Stimulated activated CD8-positive, alpha-beta memory T cell treated with anti-CD3 and anti-CD28 coated beads, Interleukin-15, amount 100 ng/mL, for 48 hours (primary cell): Measurements from ENCODE around the gene PURA.

Experiments used
- DNase-seq, 2 donors: peaks; one replicate each; pipeline ENCODE4 v3.0.0-alpha.2; 2020; ENCODE audit warnings: low read depth in 2 of 2

The PURA gene

DNA sequence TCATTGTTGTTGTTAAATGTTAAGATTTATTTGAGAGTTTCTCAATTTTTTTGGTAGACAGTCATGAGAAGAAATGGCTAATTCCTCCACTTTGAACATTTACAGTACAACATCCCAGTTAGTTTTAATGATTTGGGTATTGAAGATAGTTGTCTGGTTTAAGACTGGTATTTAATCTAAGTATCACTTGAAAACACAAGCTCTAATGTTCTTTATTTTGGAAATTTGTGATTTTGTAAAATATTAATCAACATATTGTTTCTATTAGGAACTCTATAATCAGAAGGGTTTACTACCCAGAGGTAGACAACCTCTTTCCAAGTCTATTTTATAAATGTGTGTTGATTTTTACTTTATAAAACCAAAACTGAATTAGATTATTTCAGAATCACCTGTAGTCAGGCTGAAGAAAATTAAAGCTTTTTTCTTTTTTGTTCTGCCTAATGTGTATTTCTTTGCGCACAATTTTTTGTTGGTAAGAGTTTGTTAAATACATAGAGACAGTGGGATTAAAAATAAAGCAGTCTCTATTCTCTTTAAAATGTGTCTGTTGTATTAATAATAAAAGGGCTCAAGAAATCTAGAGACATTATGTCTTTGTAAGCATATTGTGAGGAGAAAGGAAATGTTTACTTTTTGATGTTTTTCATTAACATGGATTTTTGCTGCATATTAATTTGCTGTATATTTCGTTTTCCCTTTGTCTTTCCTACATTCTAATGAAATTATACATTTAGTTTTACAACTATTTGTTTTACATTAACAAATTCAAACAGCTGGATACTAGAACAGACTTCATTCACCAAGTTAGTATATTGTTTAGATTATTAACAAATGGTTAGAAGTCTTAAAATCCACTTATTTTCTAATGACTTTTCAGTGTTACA lies 3.9 kb upstream of the PURA start:
- DNase-seq: no peak

- DNase-seq: no peak
Observed at GRCh38 chr5:140110646-140110957, 3.3 kb upstream of the PURA start.

GRCh38 chr5:140111011-140111858 lies 2.7 kb upstream of the PURA start:
- DNase-seq: no peak

GRCh38 chr5:140111859-140112551 lies 1.9 kb upstream of the PURA start:
- no peak for DNase-seq

- DNase-seq: no peak
Observed at GRCh38 chr5:140112685-140113179, 1.2 kb upstream of the PURA start.

DNA sequence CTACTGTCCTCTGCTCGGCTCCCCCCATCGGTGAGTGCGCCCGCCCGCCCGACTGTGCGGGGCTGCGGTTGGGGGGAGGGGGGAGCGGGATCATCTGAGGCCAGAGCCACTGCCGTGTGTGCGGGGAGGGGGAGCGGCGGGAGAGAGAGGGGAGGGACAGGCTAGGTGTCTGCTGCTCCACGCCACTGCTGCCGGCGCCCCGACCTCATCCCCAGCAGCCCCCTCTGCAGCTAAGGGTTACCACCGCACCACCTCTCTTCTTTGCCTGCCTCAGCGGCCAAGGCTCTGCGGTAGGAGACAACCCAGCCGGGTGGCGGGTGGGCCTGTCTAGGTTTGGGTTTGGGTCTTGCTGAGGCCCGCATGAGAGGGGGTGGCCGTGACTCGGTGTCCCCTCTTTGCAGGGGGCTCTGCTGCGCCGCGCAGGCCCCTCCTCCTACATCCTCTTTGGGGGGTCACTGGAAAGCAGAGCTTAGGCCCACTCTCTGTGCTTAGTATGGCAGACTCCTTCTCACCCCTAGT lies 670 bp upstream of the PURA start:
- no peak for DNase-seq

DNA sequence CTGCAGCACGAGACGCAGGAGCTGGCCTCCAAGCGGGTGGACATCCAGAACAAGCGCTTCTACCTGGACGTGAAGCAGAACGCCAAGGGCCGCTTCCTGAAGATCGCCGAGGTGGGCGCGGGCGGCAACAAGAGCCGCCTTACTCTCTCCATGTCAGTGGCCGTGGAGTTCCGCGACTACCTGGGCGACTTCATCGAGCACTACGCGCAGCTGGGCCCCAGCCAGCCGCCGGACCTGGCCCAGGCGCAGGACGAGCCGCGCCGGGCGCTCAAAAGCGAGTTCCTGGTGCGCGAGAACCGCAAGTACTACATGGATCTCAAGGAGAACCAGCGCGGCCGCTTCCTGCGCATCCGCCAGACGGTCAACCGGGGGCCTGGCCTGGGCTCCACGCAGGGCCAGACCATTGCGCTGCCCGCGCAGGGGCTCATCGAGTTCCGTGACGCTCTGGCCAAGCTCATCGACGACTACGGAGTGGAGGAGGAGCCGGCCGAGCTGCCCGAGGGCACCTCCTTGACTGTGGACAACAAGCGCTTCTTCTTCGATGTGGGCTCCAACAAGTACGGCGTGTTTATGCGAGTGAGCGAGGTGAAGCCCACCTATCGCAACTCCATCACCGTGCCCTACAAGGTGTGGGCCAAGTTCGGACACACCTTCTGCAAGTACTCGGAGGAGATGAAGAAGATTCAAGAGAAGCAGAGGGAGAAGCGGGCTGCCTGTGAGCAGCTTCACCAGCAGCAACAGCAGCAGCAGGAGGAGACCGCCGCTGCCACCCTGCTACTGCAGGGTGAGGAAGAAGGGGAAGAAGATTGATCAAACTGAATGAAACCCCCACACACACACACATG lies 654 bp downstream of the PURA start:
- no peak for DNase-seq

DNA sequence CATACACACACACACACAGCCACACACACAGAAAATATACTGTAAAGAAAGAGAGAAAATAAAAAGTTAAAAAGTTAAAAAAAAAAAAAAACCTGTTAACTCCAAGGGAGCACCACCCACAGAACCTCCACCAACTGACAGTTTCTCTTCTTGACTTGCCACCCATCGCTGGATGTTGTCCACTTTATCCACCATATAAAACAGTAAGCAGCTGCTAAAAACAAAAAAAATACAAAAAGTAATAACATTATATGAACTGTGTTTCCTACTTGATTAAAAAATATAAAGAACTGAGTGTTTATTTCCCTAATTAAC lies 1.2 kb downstream of the PURA start:
- DNase-seq: no peak

DNA sequence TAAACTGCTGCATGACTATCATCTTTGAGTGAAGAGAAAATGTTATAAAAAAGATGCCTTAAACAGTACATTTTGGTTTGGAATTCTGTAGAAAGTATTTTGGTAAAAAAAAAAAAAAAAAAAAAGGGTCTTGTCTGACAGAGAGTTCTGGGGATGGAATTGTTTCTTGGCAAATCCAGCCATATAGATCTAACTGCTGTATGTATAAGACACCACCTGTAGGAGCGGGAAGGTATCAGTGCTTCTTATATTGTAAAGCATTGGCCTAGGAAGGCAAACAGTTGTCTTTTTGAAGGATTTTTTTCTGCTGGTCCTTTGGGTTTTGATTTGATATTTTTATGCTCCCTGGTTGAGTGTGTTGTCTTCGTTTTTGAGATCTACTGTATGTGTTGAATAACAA lies 2.8 kb downstream of the PURA start:
- DNase-seq: no peak

- no peak for DNase-seq
Observed at GRCh38 chr5:140117523-140117922, 3.6 kb downstream of the PURA start.

DNA sequence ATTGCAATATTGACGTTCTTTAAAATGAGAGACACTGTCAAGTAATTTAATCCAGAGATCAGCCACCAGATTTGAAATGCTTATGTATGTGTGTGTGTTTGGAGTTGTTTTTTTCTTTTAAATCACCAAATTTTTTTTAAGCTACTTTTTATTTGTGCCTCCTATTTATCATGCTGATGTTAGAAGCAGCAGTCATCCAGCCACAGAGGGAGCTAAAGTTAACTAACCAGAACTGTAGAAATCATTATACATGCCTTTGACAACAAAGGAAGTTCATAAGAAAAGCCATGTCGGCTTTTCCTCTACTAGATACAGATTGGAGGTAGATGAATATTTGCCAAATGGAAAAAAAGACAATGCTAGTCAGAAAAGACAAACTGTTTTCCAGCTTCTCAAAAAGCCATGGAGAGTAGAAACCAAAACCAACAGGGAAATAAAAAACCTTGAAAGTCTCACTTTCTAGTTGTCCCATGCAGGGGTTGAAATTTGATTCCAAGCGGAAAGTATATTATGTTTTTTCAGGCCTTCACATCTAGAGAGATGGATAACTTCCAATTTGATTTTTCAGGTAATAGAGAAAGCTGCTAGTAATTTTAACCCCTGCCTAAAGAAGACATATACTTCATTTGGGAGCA lies 4.5 kb downstream of the PURA start:
- no peak for DNase-seq

GRCh38 chr5:140125637-140126036 lies 11.7 kb downstream of the PURA start, which contains the start of gene IGIP:
Gene IGIP (plus strand): TSS chr5:140125937. CDS start chr5:140128477, 2,540 bp downstream.
- no peak for DNase-seq

DNA sequence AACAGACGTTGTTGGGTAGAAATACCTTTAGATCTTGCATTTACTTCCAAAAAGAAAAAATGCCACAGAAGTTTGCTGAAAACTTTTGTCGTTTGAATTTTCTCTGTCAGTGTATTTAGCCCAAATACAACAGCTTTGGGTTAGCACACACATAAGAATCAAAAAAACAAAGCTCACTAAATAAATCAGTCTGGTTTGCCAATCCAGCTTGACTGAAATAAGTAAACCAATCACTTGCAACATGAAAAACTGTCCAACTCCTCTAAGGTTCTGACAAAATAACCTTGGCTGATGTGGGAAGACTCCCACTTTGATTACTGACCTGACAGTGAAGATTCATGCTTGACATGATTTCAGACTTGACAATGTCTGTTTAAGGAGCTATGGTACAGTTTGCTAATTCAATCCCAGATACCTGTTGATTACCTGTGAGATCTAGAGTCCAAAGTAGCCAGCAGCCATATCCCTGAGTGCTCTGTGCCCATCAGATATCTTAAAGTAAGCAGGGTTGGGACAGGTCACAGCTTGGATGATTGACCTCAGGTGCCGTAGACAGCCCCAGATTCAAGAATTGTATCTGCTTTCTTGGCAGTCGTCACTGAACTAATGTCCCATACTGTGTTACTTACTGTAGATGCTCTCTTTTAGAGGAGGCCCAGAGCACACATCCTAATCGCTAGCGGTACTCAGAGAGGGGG lies 12.6 kb downstream of the PURA start:
- no peak for DNase-seq

DNA sequence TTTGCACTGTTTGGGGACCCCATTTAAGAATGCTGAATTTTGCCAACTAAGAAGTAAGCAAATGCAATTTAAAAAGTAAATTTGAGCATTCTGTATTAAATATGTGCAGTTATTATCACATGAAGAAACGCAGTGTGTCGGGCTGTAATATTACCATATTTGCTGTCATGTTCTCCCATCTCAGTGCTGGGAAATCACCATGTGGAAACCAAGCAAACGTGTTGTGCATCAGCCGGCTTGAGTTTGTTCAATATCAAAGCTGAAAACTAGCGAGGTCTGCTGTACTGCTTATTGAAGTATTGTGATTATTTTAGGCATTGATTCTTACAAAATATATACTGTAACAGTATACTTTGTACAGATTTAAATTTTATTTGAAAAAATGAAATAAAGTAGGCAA lies 14.5 kb downstream of the PURA start:
- DNase-seq: no peak

DNA sequence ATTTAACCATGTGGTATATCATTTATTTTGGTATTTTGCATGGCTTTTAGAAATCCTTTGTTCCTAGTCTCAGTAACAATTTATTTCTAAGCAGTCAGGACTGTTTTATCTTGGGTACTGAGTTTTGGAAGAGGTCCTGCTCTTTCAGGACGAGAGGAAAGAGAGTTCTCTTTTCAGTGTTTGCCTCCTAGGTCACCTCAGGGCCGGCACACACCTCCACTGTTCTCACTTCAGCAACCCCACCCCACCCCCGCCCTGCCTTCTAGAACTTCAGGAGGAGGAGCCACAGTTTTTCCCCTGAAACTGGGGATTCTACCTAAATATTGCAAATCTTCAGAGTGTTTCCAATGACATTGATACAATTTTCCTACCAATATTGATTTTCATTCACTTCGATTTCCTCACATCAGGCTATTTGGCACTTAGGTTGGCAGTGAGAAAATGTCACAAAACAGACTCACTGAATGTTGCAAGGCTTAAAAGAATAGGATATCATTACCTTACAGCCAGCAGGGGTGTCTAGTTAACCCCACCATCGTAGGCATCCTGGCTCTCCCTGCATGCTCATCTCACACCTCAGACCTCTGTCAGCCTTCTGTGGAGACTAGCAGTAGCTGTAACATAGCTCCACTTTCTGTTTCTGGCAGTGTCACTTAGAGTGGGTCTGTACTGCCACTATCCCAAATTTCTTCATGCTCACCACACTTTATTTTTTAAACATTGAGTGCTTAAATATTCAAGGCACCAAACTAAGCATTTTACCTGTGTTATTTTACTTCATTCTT lies 17.2 kb downstream of the PURA start:
- DNase-seq: no peak

GRCh38 chr5:140131967-140132409 lies 18.1 kb downstream of the PURA start:
- DNase-seq: no peak

- no peak for DNase-seq
Observed at GRCh38 chr5:140133514-140134167, 19.7 kb downstream of the PURA start.

DNA sequence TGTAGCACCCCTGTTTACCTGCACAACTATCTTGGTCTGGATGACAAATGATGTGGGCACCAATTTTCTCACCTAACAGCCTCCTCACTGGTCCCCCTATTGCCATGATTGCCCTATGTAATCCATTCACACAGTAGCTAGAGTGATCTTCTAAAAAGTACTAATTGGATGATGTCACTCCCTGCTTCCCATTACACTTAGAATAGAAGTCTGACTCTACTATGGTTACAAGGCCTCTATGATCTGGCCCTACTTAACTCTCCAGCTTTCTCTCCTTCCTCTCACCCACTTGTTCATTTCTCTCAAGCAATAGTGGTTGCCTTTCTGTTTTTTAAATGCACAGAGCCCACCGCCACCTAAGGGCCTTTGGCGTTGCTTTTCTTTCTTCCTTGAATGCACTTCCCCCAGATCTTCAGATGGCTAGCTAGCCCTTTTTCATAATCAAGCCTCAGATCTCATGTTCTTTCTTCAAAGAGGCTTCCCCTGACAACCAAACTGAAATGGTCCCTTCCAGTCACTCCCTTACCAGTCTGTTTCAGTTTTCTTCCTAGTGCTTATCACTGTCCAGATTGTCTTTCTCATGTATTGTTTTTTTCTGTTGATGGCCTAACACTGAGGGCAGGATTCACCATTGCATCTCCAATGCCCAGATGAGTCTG lies 20.5 kb downstream of the PURA start:
- DNase-seq: no peak
